GM19452 (cell line): ENCODE results near the gene SUPV3L1.
"Not testable (repeated sequence)": the region's sequence is repeated elsewhere in the genome, so short reads cannot be mapped to it uniquely, and the experiment has no call there.

Experiments used
- ATAC-seq: cut with Tn5 transposase; IDR thresholded peaks from one replicate; pipeline ENCODE4 v1.9.1; 2021; ENCODE audit not compliant: unreplicated experiment

Gene SUPV3L1

GRCh38 chr10:69228151-69228550 is 48.1 kb downstream of the SUPV3L1 start:
- ATAC-seq, result no peak

GRCh38 chr10:69229616-69229916 is 49.5 kb downstream of the SUPV3L1 start:
- no peak for ATAC-seq

GRCh38 chr10:69230128-69230527 is 50.1 kb downstream of the SUPV3L1 start:
- no peak for ATAC-seq

GRCh38 chr10:69232252-69232651 is 52.2 kb downstream of the SUPV3L1 start:
- ATAC-seq, result no peak

- ATAC-seq, result no peak
Observed at GRCh38 chr10:69232736-69233480, 52.9 kb downstream of the SUPV3L1 start.

- no peak for ATAC-seq
Observed at GRCh38 chr10:69234447-69234846, 54.4 kb downstream of the SUPV3L1 start.

- ATAC-seq, result peak; percentile 97
Observed at GRCh38 chr10:69237528-69238159, 57.6 kb downstream of the SUPV3L1 start.

GRCh38 chr10:69239136-69239535 is 59.1 kb downstream of the SUPV3L1 start:
- ATAC-seq, result no peak

- ATAC-seq, result no peak
Observed at GRCh38 chr10:69239816-69240434, 59.9 kb downstream of the SUPV3L1 start.

GRCh38 chr10:69240455-69240854 is 60.4 kb downstream of the SUPV3L1 start:
- ATAC-seq, result no peak

GRCh38 chr10:69241575-69241974 is 61.5 kb downstream of the SUPV3L1 start:
- ATAC-seq, result no peak

- no peak for ATAC-seq
Observed at GRCh38 chr10:69242040-69242851, 62.2 kb downstream of the SUPV3L1 start.

- no peak for ATAC-seq
Observed at GRCh38 chr10:69242852-69243212, 62.8 kb downstream of the SUPV3L1 start.

- no peak for ATAC-seq
Observed at GRCh38 chr10:69243817-69244216, 63.8 kb downstream of the SUPV3L1 start.

GRCh38 chr10:69246036-69246435 is 66.0 kb downstream of the SUPV3L1 start:
- no peak for ATAC-seq

- ATAC-seq, result no peak
Observed at GRCh38 chr10:69246581-69247312, 66.7 kb downstream of the SUPV3L1 start.

- no peak for ATAC-seq
Observed at GRCh38 chr10:69247313-69247710, 67.3 kb downstream of the SUPV3L1 start.

- no peak for ATAC-seq
Observed at GRCh38 chr10:69248117-69248730, 68.2 kb downstream of the SUPV3L1 start.

GRCh38 chr10:69250041-69250440 is 70.0 kb downstream of the SUPV3L1 start:
- ATAC-seq, result no peak

GRCh38 chr10:69251417-69251816 is 71.4 kb downstream of the SUPV3L1 start:
- ATAC-seq, result not testable (repeated sequence)

- no peak for ATAC-seq
Observed at GRCh38 chr10:69253171-69253570, 73.1 kb downstream of the SUPV3L1 start.
